H54 (cell line): ENCODE data around the gene MAPK8IP2.

ENCODE experiments used
- DNase-seq: peaks from one replicate; pipeline ENCODE4 v3.0.0; 2011; ENCODE audit warnings: low spot score, mixed read lengths; ENCODE audit not compliant: insufficient read length
- FAIRE-seq: peaks from 3 replicates; lab custom pipeline; 2011; peaks lifted over from hg19 to GRCh38; lab: Jason Lieb, UNC
- POLR2A ChIP-seq: IDR thresholded peaks from 2 replicates; pipeline ENCODE4 v1.6.1; 2011; ENCODE audit warnings: low read depth, mild to moderate bottlenecking, low read length

The MAPK8IP2 gene

GRCh38 chr22:50569896-50570535 is 30.6 kb upstream of the MAPK8IP2 start:
- no peak for TF ChIP-seq POLR2A
- no peak for DNase-seq
- no peak for FAIRE-seq

GRCh38 chr22:50570861-50571260 is 29.7 kb upstream of the MAPK8IP2 start:
- FAIRE-seq (no peak), DNase-seq (no peak)
- TF ChIP-seq POLR2A: no peak

- no peak for TF ChIP-seq POLR2A
- no peak for FAIRE-seq
- DNase-seq: no peak
Measured at GRCh38 chr22:50571264-50572175, 29.1 kb upstream of the MAPK8IP2 start.

- FAIRE-seq (no peak), DNase-seq (no peak)
Measured at GRCh38 chr22:50572965-50573364, 27.6 kb upstream of the MAPK8IP2 start.

GRCh38 chr22:50573491-50574382 is 26.9 kb upstream of the MAPK8IP2 start:
- no peak for FAIRE-seq
- no peak for TF ChIP-seq POLR2A
- no peak for DNase-seq

More at GRCh38 chr22:50572965-50573364, 27.6 kb upstream of the MAPK8IP2 start:
- TF ChIP-seq POLR2A: no peak

GRCh38 chr22:50574383-50574755 is 26.2 kb upstream of the MAPK8IP2 start:
- DNase-seq: no peak

GRCh38 chr22:50575426-50575941 is 25.1 kb upstream of the MAPK8IP2 start:
- TF ChIP-seq POLR2A: no peak
- DNase-seq (no peak), FAIRE-seq (no peak)

More at GRCh38 chr22:50574383-50574755, 26.2 kb upstream of the MAPK8IP2 start:
- no peak for TF ChIP-seq POLR2A
- FAIRE-seq: no peak

- DNase-seq (no peak), FAIRE-seq (no peak)
- TF ChIP-seq POLR2A: no peak
Measured at GRCh38 chr22:50576070-50576469, 24.5 kb upstream of the MAPK8IP2 start.

GRCh38 chr22:50576806-50577696 is 23.5 kb upstream of the MAPK8IP2 start:
- peak; percentile 50 for DNase-seq
- FAIRE-seq: no peak

GRCh38 chr22:50577697-50577986 is 23.0 kb upstream of the MAPK8IP2 start:
- DNase-seq (no peak), FAIRE-seq (no peak)
- no peak for TF ChIP-seq POLR2A

More at GRCh38 chr22:50576806-50577696, 23.5 kb upstream of the MAPK8IP2 start:
- TF ChIP-seq POLR2A: no peak

GRCh38 chr22:50577987-50578775 is 22.4 kb upstream of the MAPK8IP2 start, which contains the start of gene CPT1B:
Gene CPT1B, minus strand, starts transcription at chr22:50578427. Its CDS starts 512 bp downstream, at chr22:50577915.
- no peak for TF ChIP-seq POLR2A
- no peak for FAIRE-seq
- no peak for DNase-seq
